GM23338 (cell line): Measurements from ENCODE around the gene ASIC3. TPM values are rescaled to one million over a fixed set of nuclear protein-coding genes. Genes with fewer than 3 reads are reported as not detected.

Experiments
- ATAC-seq: fragments of 200-7000 bp; cut with Tn5 transposase; 3 replicates; pipeline ENCODE4 v1.9.1; 2020
- DNase-seq: peaks from one replicate; pipeline ENCODE4 v3.0.0-alpha.2; 2015; ENCODE audit warnings: low spot score
- H2AFZ ChIP-seq: fragments of 200-600 bp; sonication (generic); 2 replicates; pipeline ENCODE4 v1.8.0; 2016; ENCODE audit warnings: antibody characterized with exemption, mild to moderate bottlenecking, moderate library complexity
- H3F3A ChIP-seq: fragments of 200-600 bp; sonication (generic); replicated peaks from 2 replicates; pipeline ENCODE4 v1.8.0; 2017; ENCODE audit warnings: antibody characterized with exemption, mixed run types, low read depth
- H3K27ac ChIP-seq: fragments of 200-600 bp; sonication (generic); 2 replicates; pipeline ENCODE4 v1.6.1; 2016; ENCODE audit warnings: low read depth
- H3K27me3 ChIP-seq: fragments of 200-600 bp; sonication (generic); 2 replicates; pipeline ENCODE4 v1.8.0; 2016; ENCODE audit warnings: mild to moderate bottlenecking, mixed run types, moderate library complexity; ENCODE audit not compliant: insufficient read depth
- H3K36me3 ChIP-seq: fragments of 200-600 bp; sonication (generic); 2 replicates; pipeline ENCODE4 v1.8.0; 2016; ENCODE audit warnings: mild to moderate bottlenecking; ENCODE audit not compliant: insufficient read depth
- H3K4me1 ChIP-seq: fragments of 200-600 bp; sonication (generic); 2 replicates; pipeline ENCODE4 v1.8.0; 2016; ENCODE audit warnings: mild to moderate bottlenecking, moderate library complexity; ENCODE audit not compliant: insufficient read depth
- H3K4me2 ChIP-seq: fragments of 200-600 bp; sonication (generic); 2 replicates; pipeline ENCODE4 v1.7.1; 2017; ENCODE audit warnings: mixed run types
- H3K4me3 ChIP-seq: fragments of 200-600 bp; sonication (generic); 2 replicates; pipeline ENCODE4 v1.6.1; 2016; ENCODE audit warnings: mixed run types
- H3K79me2 ChIP-seq: fragments of 200-600 bp; sonication (generic); replicated peaks from 2 replicates; pipeline ENCODE4 v1.8.0; 2017; ENCODE audit warnings: mild to moderate bottlenecking; ENCODE audit not compliant: insufficient read depth
- H3K9me2 ChIP-seq: fragments of 200-600 bp; sonication (generic); 2 replicates; pipeline ENCODE4 v1.8.0; 2017; ENCODE audit not compliant: insufficient read depth
- H4K20me1 ChIP-seq: fragments of 200-600 bp; sonication (generic); replicated peaks from 2 replicates; pipeline ENCODE4 v1.8.0; 2017; ENCODE audit warnings: mild to moderate bottlenecking; ENCODE audit not compliant: insufficient read depth
- H3K27ac Mint-ChIP-seq: 2 replicates; pipeline ENCODE4 v1.8.0; 2020; ENCODE audit warnings: inconsistent platforms, mild to moderate bottlenecking, moderate library complexity, mixed read lengths
- H3K27me3 Mint-ChIP-seq: 3 replicates; pipeline ENCODE4 v1.8.0; 2022; ENCODE audit warnings: low read depth, mild to moderate bottlenecking, moderate library complexity, mixed read lengths, inconsistent platforms; ENCODE audit not compliant: insufficient read depth, poor library complexity
- H3K36me3 Mint-ChIP-seq: 3 replicates; pipeline ENCODE4 v1.8.0; 2021; ENCODE audit warnings: low read depth, mild to moderate bottlenecking, inconsistent platforms, moderate library complexity, mixed read lengths
- H3K4me1 Mint-ChIP-seq: 3 replicates; pipeline ENCODE4 v1.8.0; 2020; ENCODE audit warnings: mild to moderate bottlenecking, inconsistent platforms, mixed read lengths
- H3K4me3 Mint-ChIP-seq: 3 replicates; pipeline ENCODE4 v1.8.0; 2021; ENCODE audit warnings: moderate library complexity, mild to moderate bottlenecking, inconsistent platforms, mixed read lengths
- H3K9me3 Mint-ChIP-seq: 3 replicates; pipeline ENCODE4 v1.8.0; 2020; ENCODE audit warnings: moderate library complexity, mild to moderate bottlenecking, inconsistent platforms, mixed read lengths
- ETS1 ChIP-seq: IDR thresholded peaks from 2 replicates; pipeline ENCODE4 v1.6.1; 2016; ENCODE audit warnings: antibody characterized with exemption
- EZH2 ChIP-seq: fragments of 200-600 bp; sonication (generic); IDR thresholded peaks from one replicate; pipeline ENCODE4 v1.8.0; 2017; ENCODE audit warnings: antibody characterized with exemption, mild to moderate bottlenecking, low read depth; ENCODE audit not compliant: unreplicated experiment
- JUNB ChIP-seq: IDR thresholded peaks from one replicate; pipeline ENCODE4 v1.6.1; 2016; ENCODE audit warnings: antibody characterized with exemption; ENCODE audit not compliant: unreplicated experiment
- NANOG ChIP-seq: IDR thresholded peaks from 2 replicates; pipeline ENCODE4 v1.6.1; 2016; ENCODE audit warnings: antibody characterized with exemption, borderline replicate concordance
- REST ChIP-seq: IDR thresholded peaks from one replicate; pipeline ENCODE4 v1.6.1; 2018; ENCODE audit warnings: antibody characterized with exemption; ENCODE audit not compliant: unreplicated experiment
- STAT1 ChIP-seq: IDR thresholded peaks from one replicate; pipeline ENCODE4 v1.6.1; 2016; ENCODE audit warnings: antibody characterized with exemption; ENCODE audit not compliant: unreplicated experiment
- ZNF462 ChIP-seq: fragments of 250-450 bp; sonication (Bioruptor Pico); IDR thresholded peaks from 2 replicates; pipeline ENCODE4 v1.5.0; 2020; ENCODE audit warnings: mild to moderate bottlenecking, moderate library complexity
- polyA plus RNA-seq: library from polyadenylated mRNA; unstranded; fragments of >200 nt; fragmentation: Nextera tagmentation; extraction: Ambion mirVana; gene quantifications from 2 replicates; pipeline ENCODE4 v1.2.1, GENCODE V29; 2016
- total RNA-seq: library from RNA; depleted of rRNA; stranded (reverse); fragments of >200 nt; shearing (Covaris generic); gene quantifications from 2 replicates; pipeline ENCODE4 v1.2.3, GENCODE V29; 2014

Gene ASIC3
- total and polyA plus RNA-seq, 2 experiments from 2014 or later = 0.87 to 0.90 TPM

- Histone ChIP-seq H3K27me3 (no peaks in the 10 kb centered on the region), H3K4me3 (no peak overlapping the region), H3K4me2 (no peak overlapping the region), H2AFZ (no peak overlapping the region), H3K4me1 (peaks cover 7% of the 10 kb centered on the region; the same call in 1 of the 2 replicates), H3K79me2 (no peaks in the 10 kb centered on the region), H4K20me1 (no peaks in the 10 kb centered on the region), H3K27ac (no peak overlapping the region), H3F3A (0 out of 2 replicates have a peak, but pooled peaks cover 4% of the 10 kb centered on the region), H3K36me3 (no peaks in the 10 kb centered on the region), H3K9me2 (no peaks in the 10 kb centered on the region)
- no peak for TF ChIP-seq STAT1
- TF ChIP-seq REST = no peak
- TF ChIP-seq NANOG = no peak
- no peak for TF ChIP-seq EZH2
- Mint-ChIP-seq H3K27me3 (peaks cover 9% of the 10 kb centered on the region), H3K27ac (no peak overlapping the region), H3K9me3 (no peaks in the 10 kb centered on the region), H3K4me3 (no peak overlapping the region), H3K36me3 (no peaks in the 10 kb centered on the region; the same call in 2 of the 3 replicates), H3K4me1 (peaks cover 15% of the 10 kb centered on the region)
- no peak for ATAC-seq
- DNase-seq = no peak
Observed at GRCh38 chr7:151003572-151003971, 44.8 kb upstream of the ASIC3 start.

GRCh38 chr7:151005566-151005965 is 42.8 kb upstream of the ASIC3 start:
- Histone ChIP-seq H3K36me3 (no peaks in the 10 kb centered on the region), H3K79me2 (no peaks in the 10 kb centered on the region), H3K27me3 (no peaks in the 10 kb centered on the region), H3K4me3 (no peak overlapping the region), H3K27ac (no peak overlapping the region), H3K4me2 (no peak overlapping the region), H3K4me1 (peaks cover 14% of the 10 kb centered on the region; the same call in 1 of the 2 replicates), H2AFZ (no peak overlapping the region), H3K9me2 (no peaks in the 10 kb centered on the region), H3F3A (0 out of 2 replicates have a peak, but pooled peaks cover 4% of the 10 kb centered on the region), H4K20me1 (no peaks in the 10 kb centered on the region)
- ATAC-seq = no peak
- peaks cover 10% of the 10 kb centered on the region for H3K27me3 Mint-ChIP-seq
- H3K4me3 Mint-ChIP-seq = no peak overlapping the region
- H3K9me3 Mint-ChIP-seq = no peaks in the 10 kb centered on the region
- DNase-seq = no peak
- H3K4me1 Mint-ChIP-seq = peaks cover 19% of the 10 kb centered on the region
- no peaks in the 10 kb centered on the region; the same call in 2 of the 3 replicates for H3K36me3 Mint-ChIP-seq
- H3K27ac Mint-ChIP-seq = no peak overlapping the region
- no peak for TF ChIP-seq ZNF462 (CRISPR knock-in tag)
- TF ChIP-seq JUNB = no peak
- TF ChIP-seq EZH2 = no peak
- no peak for TF ChIP-seq REST
- TF ChIP-seq ETS1 = no peak
